ENCODE measurements around the gene UBASH3B. TPM values are rescaled to one million over a fixed set of nuclear protein-coding genes. Genes with fewer than 3 reads are reported as not detected.
"Not testable (repeated sequence)": the region's sequence is repeated elsewhere in the genome, so short reads cannot be mapped to it uniquely, and the experiment has no call there.

Gene UBASH3B
- total and polyA plus RNA-seq, 11 donors = 0.72 to 19.0 (median 1.7) TPM

DNA sequence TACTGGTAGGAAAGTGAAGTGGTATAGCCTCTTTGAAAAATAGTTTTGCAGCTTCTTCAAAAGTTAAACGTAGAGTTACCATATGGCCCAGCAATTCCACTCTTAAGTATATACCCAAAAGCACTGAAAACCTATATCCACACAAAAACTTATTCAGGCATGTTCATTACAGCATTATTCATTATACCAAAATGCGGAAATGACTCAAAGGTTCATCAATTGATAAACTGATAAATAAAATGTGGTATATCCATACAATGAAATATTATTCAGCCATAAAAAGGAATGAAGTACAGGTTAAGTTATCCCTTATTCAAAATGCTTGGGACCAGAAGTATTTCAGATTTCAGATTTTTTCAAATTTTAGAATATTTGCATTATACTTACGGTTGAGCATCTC, 35.8 kb upstream of the UBASH3B start:
- TF ChIP-seq CTCF (IDR thresholded peaks at IDR 0.05) (no peak), POLR2A (IDR thresholded peaks at IDR 0.05) (no peak)
- intact Hi-C loops (cut with DNase I) = loop anchor here in 1 of 10 donors (10.0 kb wide), 1 partner anchor 405 kb away; no protein-coding TSS in a partner anchor
- Histone ChIP-seq H3K4me1 (no peaks in the 10 kb centered on the region), H3K9me3 (peaks cover 0 to 7% (median 0%) of the 10 kb centered on the region in 12 donors), H3K27ac (no peak overlapping the region), H3K4me3 (no peak overlapping the region), H3K36me3 (no peaks in the 10 kb centered on the region), H3K27me3 (peaks cover 0 to 6% (median 0%) of the 10 kb centered on the region in 9 donors)
- WGBS, 4 donors = 95 to 96% (median 96%) methylated on average over 3 of the region's 3 CpGs
- DNase-seq (no peak), ATAC-seq (no peak)

DNA sequence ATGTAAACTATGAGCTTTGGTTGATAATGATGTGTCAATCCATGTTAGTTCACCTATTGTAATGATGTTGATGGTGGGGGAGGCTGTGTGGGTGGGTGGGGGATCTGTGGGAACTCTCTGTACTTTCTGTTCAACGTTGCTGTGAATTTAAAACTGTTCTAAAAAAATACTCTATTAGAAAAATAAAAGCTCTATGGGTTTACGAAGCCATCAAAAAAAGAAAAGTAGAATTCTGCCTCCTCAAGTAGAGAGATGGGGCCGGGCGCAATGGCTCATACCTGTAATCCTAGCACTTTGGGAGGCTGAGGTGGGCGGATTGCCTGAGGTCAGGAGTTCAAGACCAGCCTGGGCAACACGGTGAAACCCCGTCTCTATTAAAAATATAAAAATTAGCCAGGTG, 30.0 kb upstream of the UBASH3B start:
- not testable (repeated sequence) for H3K9me3 ChIP-seq, H3K4me1 ChIP-seq, ATAC-seq, H3K27ac ChIP-seq, H3K36me3 ChIP-seq, DNase-seq, H3K4me3 ChIP-seq
- 84 to 89% (median 87%) methylated on average over 7 of the region's 7 CpGs for WGBS, 4 donors
- intact Hi-C loops (cut with DNase I) = loop anchor here in 3 of 10 donors (5.0 to 10.0 kb wide), 3 partner anchors 227 to 399 kb away; no protein-coding TSS in a partner anchor
- peaks cover 0 to 14% (median 0%) of the 10 kb centered on the region in 9 donors for H3K27me3 ChIP-seq

DNA sequence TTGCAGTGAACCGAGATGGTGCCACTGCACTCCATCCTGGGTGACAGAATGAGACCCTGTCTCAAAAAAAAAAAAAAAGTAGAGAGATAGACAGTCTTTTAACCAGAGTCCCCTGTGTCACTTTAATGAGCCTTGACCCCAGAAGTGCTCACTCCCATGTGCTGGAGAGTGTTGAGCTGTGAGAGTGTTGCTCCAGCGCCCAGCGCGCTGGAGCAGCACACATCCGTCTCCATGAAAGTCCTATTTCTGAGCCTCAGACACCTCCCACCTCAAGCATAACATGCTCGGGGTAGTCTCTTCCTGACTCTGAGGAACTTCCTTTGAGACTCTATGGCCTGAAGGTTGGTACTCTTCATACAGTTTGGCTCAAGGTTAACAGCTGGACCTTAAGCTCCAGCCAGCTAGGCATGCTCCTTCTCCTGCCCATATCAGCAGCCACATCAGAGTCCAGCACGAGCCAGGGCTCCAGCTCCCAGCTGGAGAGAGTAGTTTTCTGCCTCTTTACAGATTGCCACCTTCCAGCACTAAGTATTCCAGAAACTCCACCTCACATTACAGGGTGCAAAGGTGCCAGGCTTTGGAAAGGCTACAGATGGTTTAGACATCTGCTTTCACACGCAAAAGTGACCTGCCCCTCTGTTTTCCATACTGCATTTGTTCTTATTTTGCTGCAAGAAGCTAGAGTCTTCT, 29.4 kb upstream of the UBASH3B start:
- peaks cover 0 to 7% (median 0%) of the 10 kb centered on the region in 12 donors for H3K4me1 ChIP-seq
- TF ChIP-seq POLR2A (IDR thresholded peaks at IDR 0.05) = no peak
- TF ChIP-seq CTCF (IDR thresholded peaks at IDR 0.05) = no peak
- H3K36me3 ChIP-seq = no peaks in the 10 kb centered on the region
- H3K27ac ChIP-seq = no peak overlapping the region
- no peaks in the 10 kb centered on the region for H3K9me3 ChIP-seq
- no peak overlapping the region for H3K4me3 ChIP-seq
- intact Hi-C loops (cut with DNase I) = loop anchor here in 3 of 10 donors (5.0 to 10.0 kb wide), 3 partner anchors 226 to 399 kb away; no protein-coding TSS in a partner anchor
- ATAC-seq (no peak), DNase-seq (no peak)
- peaks cover 0 to 14% (median 0%) of the 10 kb centered on the region in 9 donors for H3K27me3 ChIP-seq
- 58 to 84% (median 63%) methylated on average over 8 of the region's 8 CpGs for WGBS, 4 donors

GRCh38 chr11:122627745-122628144, 27.8 kb upstream of the UBASH3B start:
- no peak for TF ChIP-seq POLR2A (IDR thresholded peaks at IDR 0.05)
- TF ChIP-seq CTCF (IDR thresholded peaks at IDR 0.05) = no peak
- 69 to 88% (median 73%) methylated on average over 3 of the region's 3 CpGs for WGBS, 4 donors

More at GRCh38 chr11:122627745-122628144, 27.8 kb upstream of the UBASH3B start:
- Histone ChIP-seq H3K9me3 (no peaks in the 10 kb centered on the region), H3K27me3 (peaks cover 0 to 28% (median 3%) of the 10 kb centered on the region in 9 donors), H3K4me3 (no peak overlapping the region), H3K27ac (no peak overlapping the region), H3K4me1 (peaks cover 0 to 7% (median 0%) of the 10 kb centered on the region in 12 donors), H3K36me3 (no peaks in the 10 kb centered on the region)
- DNase-seq = no peak
- ATAC-seq = no peak
- intact Hi-C loops (cut with DNase I) = loop anchor here in 5 of 10 donors (2.0 to 10.0 kb wide), 5 partner anchors 153 to 397 kb away; no protein-coding TSS in a partner anchor
